ENCODE results near the gene GSK3B.

DNA sequence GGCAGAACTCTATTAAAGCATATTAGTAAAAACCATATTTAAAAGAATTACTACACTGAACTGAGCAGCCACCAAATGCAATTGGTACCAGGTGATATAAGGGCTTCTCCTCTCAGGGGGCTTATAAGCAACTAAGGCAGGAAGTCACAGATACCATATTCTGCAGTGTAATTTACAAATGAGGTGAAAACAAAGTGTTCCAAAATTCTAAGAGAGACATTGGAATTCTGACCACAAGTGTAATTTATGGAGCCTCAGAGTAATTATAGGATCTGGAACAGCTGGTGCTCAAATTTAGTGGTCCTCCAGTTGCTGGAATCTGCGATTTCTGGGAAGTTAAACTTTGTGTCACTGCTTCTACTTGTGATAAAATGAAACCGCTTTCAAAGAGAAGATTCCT is 315.4 kb downstream of the GSK3B start:
- TF ChIP-seq, protein P1, sequence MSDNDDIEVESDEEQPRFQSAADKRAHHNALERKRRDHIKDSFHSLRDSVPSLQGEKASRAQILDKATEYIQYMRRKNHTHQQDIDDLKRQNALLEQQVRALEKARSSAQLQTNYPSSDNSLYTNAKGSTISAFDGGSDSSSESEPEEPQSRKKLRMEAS (IDR thresholded peaks at IDR 0.05; ENCODE audit: insufficient read depth, insufficient read length), result no peak
- TF ChIP-seq, protein P2, sequence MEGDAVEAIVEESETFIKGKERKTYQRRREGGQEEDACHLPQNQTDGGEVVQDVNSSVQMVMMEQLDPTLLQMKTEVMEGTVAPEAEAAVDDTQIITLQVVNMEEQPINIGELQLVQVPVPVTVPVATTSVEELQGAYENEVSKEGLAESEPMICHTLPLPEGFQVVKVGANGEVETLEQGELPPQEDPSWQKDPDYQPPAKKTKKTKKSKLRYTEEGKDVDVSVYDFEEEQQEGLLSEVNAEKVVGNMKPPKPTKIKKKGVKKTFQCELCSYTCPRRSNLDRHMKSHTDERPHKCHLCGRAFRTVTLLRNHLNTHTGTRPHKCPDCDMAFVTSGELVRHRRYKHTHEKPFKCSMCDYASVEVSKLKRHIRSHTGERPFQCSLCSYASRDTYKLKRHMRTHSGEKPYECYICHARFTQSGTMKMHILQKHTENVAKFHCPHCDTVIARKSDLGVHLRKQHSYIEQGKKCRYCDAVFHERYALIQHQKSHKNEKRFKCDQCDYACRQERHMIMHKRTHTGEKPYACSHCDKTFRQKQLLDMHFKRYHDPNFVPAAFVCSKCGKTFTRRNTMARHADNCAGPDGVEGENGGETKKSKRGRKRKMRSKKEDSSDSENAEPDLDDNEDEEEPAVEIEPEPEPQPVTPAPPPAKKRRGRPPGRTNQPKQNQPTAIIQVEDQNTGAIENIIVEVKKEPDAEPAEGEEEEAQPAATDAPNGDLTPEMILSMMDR (IDR thresholded peaks at IDR 0.05; ENCODE audit: extremely low read depth in 1 of 2, insufficient read depth in 1 of 2, low read depth in 1 of 2, low read length in 2 of 2), result no peak
- TF ChIP-seq POLR2A (IDR thresholded peaks at IDR 0.05; ENCODE audit: low read depth, low read length) (no peak), POLR2AphosphoS5 (IDR thresholded peaks at IDR 0.05; ENCODE audit: insufficient read depth, low read depth, low read length) (no peak), FOS (IDR thresholded peaks at IDR 0.05; ENCODE audit: borderline replicate concordance, insufficient read depth, low read length) (no peak)
